Sigmoid colon (tissue), 7 donors: ENCODE results near the gene ARHGAP8. TPM values are rescaled to one million over a fixed set of nuclear protein-coding genes. Genes with fewer than 3 reads are reported as not detected.
"Not testable (repeated sequence)": the region's sequence is repeated elsewhere in the genome, so short reads cannot be mapped to it uniquely, and the experiment has no call there.

Experiments
- DNase-seq: peaks from one replicate; pipeline ENCODE4 v3.0.0-alpha.2; 2019
- H3K27ac ChIP-seq, 4 donors: fragments of 200-600 bp; sonication (generic); one replicate each; pipeline ENCODE4 v1.5.1; 2016 to 2019; ENCODE audit warnings: mild to moderate bottlenecking in 1 of 4
- H3K27me3 ChIP-seq, 3 donors: fragments of 200-600 bp; sonication (generic); one replicate each; pipeline ENCODE4 v1.5.1; 2019; ENCODE audit warnings: mild to moderate bottlenecking in 1 of 3
- H3K36me3 ChIP-seq, 4 donors: fragments of 200-600 bp; sonication (generic); one replicate each; pipeline ENCODE4 v1.5.1; 2016 to 2019
- H3K4me1 ChIP-seq, 4 donors: fragments of 200-600 bp; sonication (generic); one replicate each; pipeline ENCODE4 v1.5.1; 2017 to 2019
- H3K4me3 ChIP-seq, 4 donors: fragments of 200-600 bp; sonication (generic); one replicate each; pipeline ENCODE4 v1.5.1; 2017 to 2019; ENCODE audit warnings: mild to moderate bottlenecking in 2 of 4, moderate library complexity in 1 of 4
- H3K9me3 ChIP-seq, 4 donors: fragments of 200-600 bp in 3 of 4; sonication (generic) in 3 of 4; one replicate each; pipeline versions ENCODE4 v1.5.1 to v1.6.1; 2013 to 2019
- EP300 ChIP-seq, 4 donors: sonication (generic); formaldehyde crosslinking; IDR thresholded peaks; one replicate each; pipeline ENCODE4 v1.6.1; 2017; ENCODE audit warnings: antibody characterized with exemption in 4 of 4
- POLR2A ChIP-seq, 2 donors: fragments of 450-650 bp; IDR thresholded peaks; one replicate each; pipeline ENCODE4 v1.6.1; 2016; ENCODE audit warnings: antibody characterized with exemption in 2 of 2, mild to moderate bottlenecking in 2 of 2, moderate library complexity in 2 of 2
- POLR2AphosphoS5 ChIP-seq, 4 donors: sonication (generic); formaldehyde crosslinking; IDR thresholded peaks; one replicate each; pipeline ENCODE4 v1.6.1; 2017; ENCODE audit warnings: antibody characterized with exemption in 4 of 4
- WGBS, 2 donors: extraction: QIAGEN DNeasy Blood & Tissue Kit; methylation state at CpG; one replicate each; pipeline ENCODE4 v1.1.7; 2013; 5-methylcytosine and 5-hydroxymethylcytosine counted together
- intact Hi-C: fragments of 100-400 bp; cut with DNase I; formaldehyde crosslinking; loops from one replicate; pipeline ENCODE4 v1.15.1; 2023
- polyA plus RNA-seq, 3 donors: library from polyadenylated mRNA; stranded (reverse); fragments of 200-250 nt; gene quantifications; one replicate each; pipeline ENCODE4 v1.2.3, GENCODE V29; 2013
- total RNA-seq, 4 donors: library from RNA; depleted of rRNA; stranded (reverse); fragments of >200 nt; gene quantifications; one replicate each; pipeline ENCODE4 v1.1.0, GENCODE V29; 2016
- TF ChIP-seq, protein P1 (sequence below), 4 experiments: fragments of 450-650 bp in 3 of 4; fragments of 200-600 bp in 1 of 4; IDR thresholded peaks; one replicate each; pipeline ENCODE4 v1.5.1; 2016 to 2019; ENCODE audit warnings: antibody characterized with exemption in 4 of 4, mild to moderate bottlenecking in 3 of 4, moderate library complexity in 2 of 4
- donor health status: healthy with polysubstance abuse.
- donor health status: Bipolar disorder and iron deficiency.
- donor health status: healthy.

The ARHGAP8 gene
- total and polyA plus RNA-seq, 7 donors = 0.66 to 30.9 (median 6.0) TPM; not detected in 1

DNA sequence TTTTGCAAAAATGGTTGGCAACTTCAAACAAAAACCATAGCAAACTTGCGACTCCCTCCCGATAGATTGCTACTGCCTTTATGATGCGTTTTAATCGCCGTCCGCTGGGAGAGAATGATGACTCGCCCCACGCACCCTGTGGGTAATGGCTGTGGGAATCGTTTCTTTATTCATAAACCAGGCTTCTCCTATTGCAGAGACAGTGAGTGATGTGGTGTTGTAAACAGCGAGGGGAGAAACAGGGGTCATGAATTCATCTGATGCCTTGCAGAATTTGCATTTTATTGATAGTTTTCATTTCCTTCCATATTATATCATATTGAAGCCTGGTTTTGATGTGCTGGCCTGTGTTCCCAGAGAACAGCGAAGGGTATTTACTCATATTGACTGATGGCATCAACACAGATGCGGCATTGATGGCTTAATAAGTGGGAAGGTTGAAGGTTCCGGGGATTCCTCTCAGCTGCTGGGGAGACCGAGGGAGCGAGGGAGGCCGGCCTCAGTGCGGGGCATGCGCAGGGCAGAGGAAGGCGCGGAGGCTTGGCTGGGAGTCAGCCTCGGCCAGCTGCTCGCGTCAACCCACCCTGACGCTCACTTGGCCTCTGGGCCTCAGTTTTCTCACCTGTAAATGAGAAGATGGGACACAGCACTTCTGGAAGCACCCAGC, 41.3 kb downstream of the ARHGAP8 start:
- TF ChIP-seq POLR2AphosphoS5 (IDR thresholded peaks at IDR 0.05) = no peak
- TF ChIP-seq POLR2A (IDR thresholded peaks at IDR 0.05) = no peak
- TF ChIP-seq, protein P1, sequence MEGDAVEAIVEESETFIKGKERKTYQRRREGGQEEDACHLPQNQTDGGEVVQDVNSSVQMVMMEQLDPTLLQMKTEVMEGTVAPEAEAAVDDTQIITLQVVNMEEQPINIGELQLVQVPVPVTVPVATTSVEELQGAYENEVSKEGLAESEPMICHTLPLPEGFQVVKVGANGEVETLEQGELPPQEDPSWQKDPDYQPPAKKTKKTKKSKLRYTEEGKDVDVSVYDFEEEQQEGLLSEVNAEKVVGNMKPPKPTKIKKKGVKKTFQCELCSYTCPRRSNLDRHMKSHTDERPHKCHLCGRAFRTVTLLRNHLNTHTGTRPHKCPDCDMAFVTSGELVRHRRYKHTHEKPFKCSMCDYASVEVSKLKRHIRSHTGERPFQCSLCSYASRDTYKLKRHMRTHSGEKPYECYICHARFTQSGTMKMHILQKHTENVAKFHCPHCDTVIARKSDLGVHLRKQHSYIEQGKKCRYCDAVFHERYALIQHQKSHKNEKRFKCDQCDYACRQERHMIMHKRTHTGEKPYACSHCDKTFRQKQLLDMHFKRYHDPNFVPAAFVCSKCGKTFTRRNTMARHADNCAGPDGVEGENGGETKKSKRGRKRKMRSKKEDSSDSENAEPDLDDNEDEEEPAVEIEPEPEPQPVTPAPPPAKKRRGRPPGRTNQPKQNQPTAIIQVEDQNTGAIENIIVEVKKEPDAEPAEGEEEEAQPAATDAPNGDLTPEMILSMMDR (IDR thresholded peaks at IDR 0.05) = no peak
- TF ChIP-seq EP300 (IDR thresholded peaks at IDR 0.05) = no peak
- Histone ChIP-seq H3K27ac (no peak overlapping the region), H3K36me3 (no peaks in the 10 kb centered on the region), H3K9me3 (no peaks in the 10 kb centered on the region), H3K4me1 (no peaks in the 10 kb centered on the region), H3K4me3 (no peak overlapping the region), H3K27me3 (peaks cover 0 to 26% (median 6%) of the 10 kb centered on the region in 3 donors)
- no peak for DNase-seq
- 86 to 88% methylated on average over 24 of the region's 24 CpGs for WGBS, 2 donors
- intact Hi-C loops = no loop called here

DNA sequence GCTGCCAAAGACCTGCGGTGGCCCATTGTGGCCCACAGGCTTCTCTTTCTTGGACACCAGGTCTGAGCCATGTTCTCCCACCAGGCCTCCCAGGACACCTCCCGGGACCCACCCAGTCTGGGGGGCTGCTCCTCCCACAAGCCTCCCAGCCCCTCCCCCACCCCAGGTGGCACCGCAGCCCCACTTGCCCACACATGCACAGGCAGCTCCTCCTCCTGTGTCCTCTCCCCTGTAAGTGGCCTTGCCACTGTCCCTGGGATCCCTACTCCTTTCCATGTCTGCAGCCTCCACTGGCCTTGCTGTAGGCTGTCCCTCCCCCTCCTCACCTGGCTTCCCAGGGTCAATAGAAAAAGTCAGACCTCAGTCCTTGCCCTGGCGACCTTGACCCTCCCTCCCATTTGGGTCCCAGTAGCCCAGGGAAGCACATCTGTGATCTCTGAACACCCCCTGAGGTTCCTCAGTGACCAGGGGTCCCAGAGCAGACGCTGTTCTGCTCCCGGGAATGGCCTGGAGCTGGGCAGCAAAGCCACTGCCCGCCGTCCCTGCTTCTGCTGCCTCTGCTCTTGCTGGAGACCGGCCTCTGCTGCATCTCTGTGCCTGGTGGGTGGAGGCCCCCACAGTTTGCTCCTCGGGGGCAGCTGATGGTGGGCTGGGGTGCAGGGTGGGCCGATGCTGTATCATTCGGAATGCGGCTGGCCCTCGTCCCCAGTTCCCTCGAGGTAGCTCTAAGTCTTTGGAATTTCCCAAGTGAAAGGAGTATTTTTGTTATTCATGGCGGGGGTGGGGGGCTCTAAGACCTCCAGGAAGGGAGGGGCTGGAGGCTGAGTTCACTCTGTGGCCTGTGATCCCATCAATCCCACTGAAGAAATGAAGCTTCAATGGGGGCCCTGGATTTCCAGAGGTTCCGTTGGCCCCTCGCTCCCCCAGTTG, 43.6 kb downstream of the ARHGAP8 start:
- intact Hi-C loops = no loop called here
- Histone ChIP-seq H3K4me1 (no peaks in the 10 kb centered on the region), H3K4me3 (no peak overlapping the region), H3K9me3 (no peaks in the 10 kb centered on the region), H3K27ac (no peak overlapping the region), H3K27me3 (peaks cover 0 to 42% (median 13%) of the 10 kb centered on the region in 3 donors), H3K36me3 (no peaks in the 10 kb centered on the region)
- TF ChIP-seq POLR2A (IDR thresholded peaks at IDR 0.05) (no peak), EP300 (IDR thresholded peaks at IDR 0.05) (no peak), POLR2AphosphoS5 (IDR thresholded peaks at IDR 0.05) (no peak)
- TF ChIP-seq, protein P1 (IDR thresholded peaks at IDR 0.05) = no peak
- WGBS, 2 donors = 74 to 87% methylated on average over 18 of the region's 18 CpGs
- no peak for DNase-seq

- no peaks in the 10 kb centered on the region for H3K4me1 ChIP-seq
- H3K27me3 ChIP-seq = peaks cover 0 to 53% (median 13%) of the 10 kb centered on the region in 3 donors
- no peak for DNase-seq
- H3K27ac ChIP-seq = no peak overlapping the region
- H3K36me3 ChIP-seq = no peaks in the 10 kb centered on the region
- WGBS, 2 donors = 70 to 89% methylated on average over 9 of the region's 9 CpGs
- no peak for TF ChIP-seq EP300 (IDR thresholded peaks at IDR 0.05)
- TF ChIP-seq POLR2AphosphoS5 (IDR thresholded peaks at IDR 0.05) = no peak
- TF ChIP-seq POLR2A (IDR thresholded peaks at IDR 0.05) = no peak
- TF ChIP-seq, protein P1 (IDR thresholded peaks at IDR 0.05) = no peak
- H3K9me3 ChIP-seq = no peaks in the 10 kb centered on the region
- no peak overlapping the region for H3K4me3 ChIP-seq
- intact Hi-C loops = no loop called here
Measured at GRCh38 chr22:44797181-44797725, 44.9 kb downstream of the ARHGAP8 start.

DNA sequence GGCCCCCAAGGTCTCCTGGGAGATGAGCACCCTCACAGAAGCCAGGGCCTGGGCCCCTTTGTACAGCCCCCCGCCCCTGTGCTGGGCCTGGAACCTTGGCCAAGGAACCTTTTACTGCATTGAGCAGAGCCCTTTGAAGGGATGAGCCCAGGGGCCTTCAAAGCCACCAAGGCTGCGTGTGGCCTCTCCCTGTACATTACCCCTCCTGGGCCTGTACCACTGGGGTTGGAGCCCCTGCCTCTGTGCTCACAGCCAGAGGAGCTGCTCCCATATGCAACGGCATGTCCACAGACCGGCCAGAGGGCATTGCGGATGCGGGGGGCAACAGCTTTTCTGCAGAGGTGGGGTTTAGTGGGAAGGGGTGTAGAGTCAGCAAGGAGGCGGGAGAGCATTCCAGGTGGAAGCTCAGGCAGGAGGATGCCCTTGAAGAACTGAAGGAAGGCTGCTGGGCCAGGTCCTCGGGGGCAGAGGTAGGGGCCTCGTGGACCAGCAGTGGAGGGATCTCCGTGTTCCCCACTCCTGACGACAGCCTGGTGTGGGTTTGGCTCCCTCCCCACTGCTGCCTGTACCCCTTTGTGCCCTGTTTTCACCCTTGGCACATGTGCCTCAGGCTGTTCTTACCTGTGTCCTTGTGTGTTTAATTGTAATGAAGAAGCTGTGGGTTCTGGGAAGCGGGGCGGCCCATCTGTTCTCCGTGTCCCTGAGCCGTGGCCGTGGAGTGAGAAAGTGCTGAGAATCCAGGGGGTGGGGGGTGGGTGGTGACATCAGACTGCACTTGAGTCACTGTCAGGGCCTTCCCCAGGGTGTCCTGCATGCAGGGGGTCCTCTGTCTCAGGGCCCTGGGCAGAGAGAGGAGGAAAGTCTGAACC, 46.9 kb downstream of the ARHGAP8 start:
- H3K4me1 ChIP-seq = no peaks in the 10 kb centered on the region
- no peaks in the 10 kb centered on the region for H3K36me3 ChIP-seq
- no peaks in the 10 kb centered on the region for H3K9me3 ChIP-seq
- no peak overlapping the region for H3K27ac ChIP-seq
- 89 to 90% methylated on average over 16 of the region's 16 CpGs for whole genome bisulfite sequencing, 2 donors
- H3K27me3 ChIP-seq = peaks cover 0 to 60% (median 13%) of the 10 kb centered on the region in 3 donors
- no peak for DNase-seq
- TF ChIP-seq POLR2A (IDR thresholded peaks at IDR 0.05) = no peak
- no peak for TF ChIP-seq POLR2AphosphoS5 (IDR thresholded peaks at IDR 0.05)
- no peak overlapping the region for H3K4me3 ChIP-seq
- intact Hi-C loops = no loop called here

GRCh38 chr22:44799946-44800634, 47.7 kb downstream of the ARHGAP8 start:
- 69 to 77% methylated on average over 14 of the region's 17 CpGs for WGBS, 2 donors
- DNase-seq, H3K27ac ChIP-seq, intact Hi-C loops, H3K4me3 ChIP-seq, H3K4me1 ChIP-seq, H3K9me3 ChIP-seq, H3K36me3 ChIP-seq: not testable (repeated sequence)
- H3K27me3 ChIP-seq = peaks cover 0 to 56% (median 13%) of the 10 kb centered on the region in 3 donors
